NT2/D1 (cell line): ENCODE measurements around the gene UACA.

Source experiments
- SUZ12 ChIP-seq: IDR thresholded peaks from 2 replicates; pipeline ENCODE4 v1.6.1; 2011; ENCODE audit not compliant: insufficient read length, insufficient read depth; ENCODE audit errors: extremely low read depth
- YY1 ChIP-seq: IDR thresholded peaks from 2 replicates; pipeline ENCODE4 v1.6.1; 2011; ENCODE audit not compliant: insufficient read length, insufficient read depth
- ZNF274 ChIP-seq: IDR thresholded peaks from 2 replicates; pipeline ENCODE4 v1.6.1; 2011; ENCODE audit warnings: mild to moderate bottlenecking, low read depth, low read length

GRCh38 chr15:70720228-70721016, 42.9 kb downstream of the UACA start:
- TF ChIP-seq YY1, result no peak
- no peak for TF ChIP-seq SUZ12
- no peak for TF ChIP-seq ZNF274
